Stimulated activated CD4-positive, alpha-beta T cell treated with anti-CD3 and anti-CD28 coated beads, Interleukin-1b, Interleukin-23, amount 100 ng/mL, for 4 hours (primary cell): Measurements from ENCODE around the gene PALD1.

ENCODE experiments used
- DNase-seq, 2 donors: peaks; one replicate each; pipeline ENCODE4 v3.0.0-alpha.2; 2020; ENCODE audit warnings: low read depth in 2 of 2

PALD1 gene

DNA sequence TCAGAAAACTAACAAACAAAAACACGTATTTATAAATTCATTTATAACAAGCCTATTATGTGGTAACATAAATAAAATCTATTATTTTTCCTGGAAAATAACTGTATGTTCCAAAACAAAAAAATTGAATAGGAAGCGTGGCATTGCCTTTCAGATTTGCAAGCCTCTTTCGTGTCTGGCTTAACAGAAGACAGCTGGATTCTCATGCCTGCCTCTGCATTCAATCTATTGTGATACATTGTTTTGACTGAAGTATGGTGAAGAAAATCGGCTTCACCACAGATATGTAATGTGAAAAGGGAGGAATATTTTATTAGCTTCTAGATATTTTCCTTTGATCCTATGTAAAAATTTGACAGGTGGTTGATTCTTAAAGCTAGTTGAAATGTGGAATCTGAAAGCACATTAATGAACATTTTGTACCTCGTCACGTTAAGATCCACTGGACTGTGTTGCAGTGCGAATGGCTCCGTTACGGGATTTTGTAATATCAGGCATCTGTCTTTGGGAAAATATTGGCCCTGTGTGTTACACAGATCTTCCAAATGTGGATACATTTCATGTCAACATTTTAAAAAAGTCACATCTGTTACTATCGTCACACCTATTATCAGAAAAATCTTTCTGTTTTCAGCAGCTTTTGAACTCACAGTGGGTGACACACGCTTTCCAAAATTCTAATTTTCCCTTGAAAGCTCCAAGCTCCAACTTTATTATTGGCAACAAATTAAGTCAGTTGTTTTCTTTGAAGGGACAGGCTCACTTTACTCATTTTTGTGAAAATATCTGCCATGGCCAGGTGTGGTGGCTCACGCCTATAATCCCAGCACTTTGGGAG lies 26.2 kb downstream of the PALD1 start:
- DNase-seq, result no peak

DNA sequence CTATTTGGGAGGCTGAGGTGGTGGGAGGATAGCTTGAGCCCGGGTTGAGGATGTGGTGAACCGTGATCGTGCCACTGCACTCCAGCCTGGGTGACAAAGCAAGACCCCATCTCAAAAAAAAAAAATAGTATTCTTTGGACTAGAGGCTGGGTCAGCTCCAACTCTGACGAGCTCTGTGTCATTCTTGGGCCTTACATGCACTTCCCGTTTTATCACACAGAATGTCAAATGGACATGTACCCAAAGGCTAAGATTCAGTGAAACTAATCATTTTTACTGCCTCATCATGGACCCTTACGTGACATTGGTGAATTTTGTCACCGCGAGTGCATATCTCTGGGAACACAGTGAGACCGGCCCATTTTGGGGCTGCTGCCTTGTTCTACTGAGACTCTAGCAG lies 27.3 kb downstream of the PALD1 start:
- no peak for DNase-seq

DNA sequence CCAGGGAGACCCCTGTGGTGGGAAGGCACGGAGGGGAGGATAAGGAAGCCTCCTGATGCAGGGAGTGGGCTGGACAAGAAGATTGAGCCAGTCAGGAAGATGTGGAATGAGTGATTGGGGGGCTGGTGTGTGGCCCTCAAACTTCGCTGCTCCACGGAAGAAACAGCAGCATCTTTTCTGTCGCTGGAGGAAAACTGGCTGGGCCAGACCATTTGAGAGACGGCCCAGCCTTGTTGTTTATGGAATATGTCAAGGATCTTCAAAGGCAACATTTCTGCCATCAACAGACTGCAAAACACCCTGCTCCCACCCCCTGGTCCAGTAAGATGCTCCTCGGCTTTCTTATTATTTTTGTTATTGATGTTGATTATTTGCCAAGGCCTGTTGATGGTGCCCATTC lies 29.4 kb downstream of the PALD1 start:
- no peak for DNase-seq

DNA sequence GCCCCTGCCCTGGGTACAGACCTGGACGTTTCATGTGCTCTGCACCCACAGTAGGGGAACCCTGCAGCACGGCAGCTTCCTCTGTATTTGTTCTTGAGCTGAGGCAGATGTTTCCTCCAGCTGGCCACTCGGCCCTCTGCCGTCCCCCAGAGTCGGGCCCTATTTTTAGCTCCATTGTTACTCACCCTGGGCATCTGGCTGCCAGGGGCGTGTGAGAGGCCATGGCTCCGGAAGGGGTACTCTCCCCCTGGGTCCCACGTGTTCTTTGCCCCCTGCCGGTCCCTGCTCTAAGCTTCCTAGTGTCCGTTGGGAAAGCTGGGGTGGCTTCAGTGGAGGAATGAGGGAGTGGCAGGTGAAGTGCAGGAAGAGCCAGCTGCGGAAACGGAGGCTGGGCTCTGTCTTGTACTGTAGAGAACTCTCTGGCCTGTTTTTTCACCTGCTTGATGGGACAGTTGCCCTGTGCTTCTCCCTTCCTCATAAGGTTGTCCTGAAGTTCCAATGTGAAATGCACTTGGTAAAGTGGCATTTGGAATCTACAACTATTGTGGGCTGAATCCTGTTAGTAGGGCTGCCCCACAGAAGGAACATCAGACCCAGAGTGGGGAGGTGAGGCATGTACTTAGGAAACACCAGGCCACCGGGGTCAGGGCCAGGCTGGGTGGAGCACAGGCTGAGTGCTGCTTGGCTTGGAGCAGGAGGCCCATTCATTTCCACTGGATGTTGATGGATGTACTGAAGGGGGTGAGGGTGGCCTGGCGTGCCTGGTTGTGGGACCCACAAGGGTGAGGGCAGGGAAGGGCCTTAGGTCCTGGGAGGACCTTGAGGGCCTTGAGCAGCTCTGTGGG lies 30.6 kb downstream of the PALD1 start:
- DNase-seq, result no peak

DNA sequence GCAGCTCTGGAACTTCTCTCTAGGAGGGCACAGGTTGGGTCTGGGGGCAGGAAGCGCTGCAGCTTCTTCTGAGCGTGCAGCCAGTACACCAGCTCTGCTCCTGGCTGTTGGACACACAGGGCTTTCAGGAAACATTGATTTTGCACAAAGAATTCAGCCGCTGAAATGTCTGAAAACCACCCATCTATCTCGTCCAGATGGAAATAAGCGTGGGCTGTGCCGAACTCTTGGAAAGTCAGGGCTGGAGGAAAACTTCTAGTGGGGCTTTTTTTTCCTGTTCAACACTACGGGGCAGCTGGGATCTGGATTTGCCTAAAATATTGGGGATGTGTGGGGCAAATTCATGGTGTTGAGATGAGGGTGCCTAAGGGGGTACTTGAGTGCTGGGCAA lies 31.2 kb downstream of the PALD1 start:
- no peak for DNase-seq

DNA sequence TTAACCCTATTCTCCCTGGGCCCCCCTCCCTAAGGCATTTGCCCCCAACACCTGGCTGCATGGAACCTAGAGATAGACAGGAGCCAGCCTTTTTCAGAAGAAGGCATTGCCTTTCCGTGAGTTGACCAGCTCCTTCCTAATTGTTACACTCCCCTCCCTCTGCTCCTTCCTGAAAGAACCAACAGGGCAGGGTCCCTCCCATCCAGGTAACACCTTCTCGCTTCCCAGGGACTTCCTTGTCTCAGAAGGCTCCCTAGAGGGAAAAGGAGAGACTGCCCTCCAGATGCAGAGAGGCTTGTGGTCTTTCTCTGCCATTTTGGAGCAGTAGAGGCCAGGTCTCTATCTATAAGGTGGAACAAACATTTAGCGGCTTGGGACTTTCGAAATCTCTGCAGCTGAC lies 31.9 kb downstream of the PALD1 start:
- no peak for DNase-seq

DNA sequence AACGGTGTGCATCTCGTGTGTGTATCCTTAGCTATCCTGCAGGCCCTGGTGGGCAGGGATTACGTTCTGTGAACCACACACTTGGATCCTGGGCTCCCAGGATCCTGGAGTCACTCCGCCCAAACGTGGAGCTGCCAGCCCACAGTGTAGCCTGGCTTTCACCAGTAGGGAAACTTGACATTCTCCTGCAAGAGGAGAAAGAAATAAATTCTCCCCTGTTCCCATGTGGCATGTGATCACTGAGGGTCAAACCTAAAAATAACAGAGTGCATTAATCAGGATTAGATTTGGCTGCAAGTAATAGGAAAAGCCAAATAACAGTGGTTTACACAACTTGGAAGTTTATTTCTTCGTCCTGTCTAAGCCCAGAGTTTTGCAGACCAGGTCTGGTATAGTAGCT lies 32.3 kb downstream of the PALD1 start:
- no peak for DNase-seq

DNA sequence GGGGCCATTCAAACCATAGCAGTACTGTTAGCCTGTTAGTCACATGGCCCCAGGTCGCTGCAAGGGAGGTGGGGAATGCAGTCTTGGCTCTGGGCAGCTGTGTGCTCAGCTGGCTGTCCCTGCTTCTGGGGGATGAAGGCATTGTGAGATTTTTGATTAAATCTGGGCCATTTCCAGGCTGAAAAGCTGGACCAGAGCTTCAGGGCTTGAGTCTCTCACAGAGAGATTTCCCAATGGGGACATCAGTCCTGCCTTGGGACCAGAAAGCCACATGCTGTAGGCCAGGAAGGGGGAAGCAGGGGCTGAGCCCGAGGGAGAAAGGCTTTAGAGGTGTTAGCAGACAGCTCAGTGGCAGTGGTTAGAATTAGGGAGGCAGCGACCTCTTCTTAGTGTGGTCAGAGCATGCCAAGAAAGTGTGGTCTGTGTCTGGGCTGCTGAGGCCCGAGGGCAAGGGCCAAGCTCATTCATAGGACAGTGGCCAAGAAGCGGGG lies 33.6 kb downstream of the PALD1 start:
- no peak for DNase-seq

DNA sequence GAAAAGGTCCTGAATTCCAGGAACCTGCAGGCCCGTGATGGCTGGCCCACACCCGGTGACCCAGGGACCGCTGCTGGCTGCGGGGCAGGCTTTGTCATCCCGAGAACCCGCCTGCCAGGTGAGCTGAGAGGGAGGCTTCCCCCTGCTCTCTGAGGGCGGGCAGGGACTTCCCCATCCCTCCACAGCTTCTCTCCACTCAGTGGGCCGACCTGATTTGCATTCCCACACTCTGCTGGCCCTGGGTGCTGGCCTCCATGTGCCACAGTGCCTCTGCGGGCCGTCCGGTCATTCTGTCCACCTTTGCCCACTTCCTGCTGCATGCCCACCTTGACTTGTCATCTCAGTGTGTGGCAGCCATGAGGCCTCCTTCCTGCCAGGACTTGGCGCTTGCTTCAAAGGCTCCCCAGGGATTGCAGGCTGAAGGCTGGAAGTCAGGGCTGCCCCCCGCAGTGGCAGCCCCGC lies 35.3 kb downstream of the PALD1 start:
- DNase-seq, result peak in 1 of 2 donors; percentile 11

DNA sequence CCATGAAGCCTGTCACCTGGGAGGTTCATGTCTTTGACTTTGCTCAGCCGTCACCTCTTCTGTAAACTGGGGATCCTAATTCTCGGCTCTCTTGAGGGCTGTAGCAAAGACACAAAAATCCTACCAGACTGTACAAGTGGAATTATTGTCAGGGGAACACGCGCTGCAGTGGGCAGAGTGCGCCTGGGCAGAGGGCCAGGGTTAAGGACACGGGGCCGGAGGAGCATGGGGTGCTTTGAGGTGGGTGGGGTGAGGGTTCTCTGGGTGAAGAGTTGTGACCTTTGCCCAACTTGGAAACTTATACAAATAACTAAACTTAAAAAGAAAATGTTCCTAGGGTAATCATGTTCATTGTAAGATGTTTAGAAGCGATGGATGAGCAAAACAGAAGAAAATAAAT lies 36.0 kb downstream of the PALD1 start:
- DNase-seq, result no peak

DNA sequence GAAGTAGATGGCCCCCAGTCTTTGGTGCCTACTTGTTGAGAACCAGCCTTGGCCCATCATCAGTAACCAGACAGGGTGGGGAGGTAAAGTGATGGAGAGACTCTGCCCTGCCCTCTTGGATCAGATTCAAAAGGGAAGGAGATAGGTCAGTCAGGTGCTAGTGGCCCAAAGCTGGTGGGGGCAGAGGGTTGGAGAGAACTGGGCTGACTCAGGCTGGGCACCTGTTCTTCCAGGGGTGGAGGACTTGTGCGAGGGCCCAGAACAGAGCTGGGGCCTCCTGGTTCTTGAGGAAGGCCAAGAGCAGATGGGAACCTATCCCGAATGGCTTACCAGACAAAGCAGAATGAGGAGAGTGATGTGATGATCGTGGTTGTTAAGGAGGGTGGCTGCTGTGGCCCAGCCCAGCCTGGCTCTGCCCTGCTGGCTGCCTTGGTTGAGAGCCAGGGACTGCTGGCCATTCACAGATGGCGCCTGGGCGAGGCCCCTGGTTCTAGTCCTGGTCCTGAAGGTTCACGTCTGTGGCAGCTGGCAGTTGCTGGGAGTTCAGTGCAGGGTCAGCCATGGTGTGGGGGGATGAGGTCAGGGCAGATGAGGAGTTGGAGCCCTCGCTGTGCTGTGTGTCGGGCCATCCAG lies 36.6 kb downstream of the PALD1 start:
- no peak for DNase-seq

DNA sequence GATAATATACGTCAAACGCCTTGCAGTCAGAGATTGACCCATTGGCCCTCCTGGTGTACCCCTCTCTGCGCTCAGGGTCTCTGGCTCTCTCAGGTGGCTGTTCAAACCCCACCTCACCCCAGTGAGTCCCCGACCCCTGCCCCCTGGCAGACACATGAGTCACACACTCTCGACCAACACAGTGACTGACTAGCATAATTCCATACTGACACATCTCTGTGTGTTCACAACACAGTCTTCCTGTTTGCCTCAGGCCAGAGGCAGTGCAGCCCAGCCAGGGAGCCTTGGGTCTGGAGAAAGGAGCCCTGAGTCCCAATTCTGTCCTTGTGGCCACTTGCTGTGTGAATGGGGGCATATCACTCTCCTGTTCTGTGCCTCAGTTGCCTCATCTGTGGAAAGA lies 40.1 kb downstream of the PALD1 start:
- no peak for DNase-seq

DNA sequence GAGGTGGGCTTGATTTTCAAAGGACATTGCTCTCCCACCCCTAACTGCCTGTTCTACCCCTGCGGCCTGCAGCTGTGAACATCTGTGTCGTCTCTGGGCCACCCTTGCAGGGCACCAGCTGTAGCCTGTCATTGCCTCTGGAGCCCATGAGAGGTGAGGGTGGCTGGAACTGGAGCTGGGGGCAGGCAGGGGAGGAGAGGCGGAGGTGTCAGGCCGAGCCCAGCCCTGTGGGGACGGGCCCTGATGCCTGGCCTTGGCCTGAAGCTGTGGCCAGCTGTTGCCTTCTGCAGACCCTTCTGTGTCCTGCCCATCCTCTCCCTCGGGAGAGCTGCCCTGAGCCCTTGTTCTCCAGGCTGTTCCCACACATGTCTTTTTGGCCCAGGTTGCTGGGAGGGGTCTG lies 44.5 kb downstream of the PALD1 start:
- DNase-seq, result no peak

DNA sequence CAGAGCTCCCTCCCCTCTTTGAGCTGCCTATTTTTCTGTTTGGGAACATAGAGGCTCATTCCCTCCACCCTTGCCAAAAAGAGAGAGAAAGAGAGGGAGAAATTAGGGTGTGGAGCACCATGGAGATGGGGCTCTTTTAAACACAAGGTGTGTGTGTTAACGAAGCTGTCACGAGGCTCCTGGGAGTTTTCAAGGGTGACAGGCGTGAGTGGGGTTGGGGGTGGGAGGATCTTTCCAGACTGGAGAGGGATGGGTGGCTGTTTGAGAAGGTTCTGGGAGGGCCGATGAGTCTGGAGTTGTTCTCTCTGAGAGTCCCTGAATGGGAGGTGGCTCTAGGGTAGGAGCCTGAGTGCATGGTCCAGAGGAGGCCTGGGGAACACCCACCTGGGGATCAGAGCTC lies 45.0 kb downstream of the PALD1 start:
- DNase-seq, result no peak

DNA sequence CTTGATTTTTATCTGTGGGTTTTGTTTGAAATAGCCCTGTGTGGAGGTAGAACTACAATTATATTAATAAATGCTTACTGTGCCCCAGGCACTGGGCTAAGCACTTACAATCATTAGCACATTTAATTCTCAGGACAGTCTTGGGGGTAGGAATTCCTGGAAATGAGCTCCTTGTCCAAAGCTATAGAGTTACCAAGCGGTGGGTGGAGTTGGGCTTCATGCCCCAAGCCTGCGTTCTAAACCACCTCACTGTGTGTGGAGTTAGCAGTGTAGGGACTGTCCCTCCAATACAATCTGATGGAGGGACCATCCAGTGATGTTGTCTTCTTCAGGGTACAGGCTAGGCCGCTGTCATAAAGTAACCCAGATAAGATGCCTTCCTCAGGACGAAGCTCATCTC lies 49.7 kb downstream of the PALD1 start:
- DNase-seq, result no peak

DNA sequence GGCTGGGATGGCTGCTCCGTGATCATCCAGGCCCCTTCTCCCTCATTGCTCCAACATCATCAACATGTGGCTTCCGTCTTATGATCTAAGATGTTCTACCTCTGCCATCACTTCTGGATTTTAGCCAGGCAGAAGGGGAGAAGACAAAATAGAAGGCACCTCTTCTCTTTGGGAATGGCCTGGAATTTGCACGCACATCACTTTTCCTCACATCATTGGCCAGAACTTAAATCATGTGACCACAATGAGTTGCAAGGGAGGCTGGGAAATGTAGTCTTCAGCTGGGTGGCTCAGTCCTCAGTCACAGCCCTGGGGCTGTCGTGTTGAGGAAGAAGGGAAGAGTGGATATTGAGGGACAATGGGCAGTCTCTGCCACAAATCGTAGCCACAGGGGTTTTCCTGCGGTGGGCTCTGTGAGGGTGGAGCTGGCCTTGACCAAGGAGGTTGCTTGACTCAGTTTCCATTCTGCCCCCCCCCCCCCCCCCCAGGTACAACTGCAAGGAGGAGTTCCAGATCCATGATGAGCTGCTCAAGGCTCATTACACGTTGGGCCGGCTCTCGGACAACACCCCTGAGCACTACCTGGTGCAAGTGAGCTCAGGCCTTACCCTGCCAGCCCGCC lies 50.3 kb downstream of the PALD1 start:
- DNase-seq, result no peak

DNA sequence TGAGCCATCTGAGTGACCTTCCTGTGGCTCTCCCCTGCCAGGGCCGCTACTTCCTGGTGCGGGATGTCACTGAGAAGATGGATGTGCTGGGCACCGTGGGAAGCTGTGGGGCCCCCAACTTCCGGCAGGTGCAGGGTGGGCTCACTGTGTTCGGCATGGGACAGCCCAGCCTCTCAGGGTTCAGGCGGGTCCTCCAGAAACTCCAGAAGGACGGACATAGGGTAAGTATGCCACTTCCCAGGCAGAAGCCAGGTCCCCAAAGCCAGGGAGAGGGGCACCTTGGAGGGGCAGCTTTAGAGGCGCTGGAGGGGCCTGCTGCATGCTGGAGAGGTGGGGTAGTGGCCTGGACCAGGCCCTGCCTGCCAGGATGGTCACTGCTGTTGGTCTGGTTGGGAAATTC lies 51.3 kb downstream of the PALD1 start:
- no peak for DNase-seq

DNA sequence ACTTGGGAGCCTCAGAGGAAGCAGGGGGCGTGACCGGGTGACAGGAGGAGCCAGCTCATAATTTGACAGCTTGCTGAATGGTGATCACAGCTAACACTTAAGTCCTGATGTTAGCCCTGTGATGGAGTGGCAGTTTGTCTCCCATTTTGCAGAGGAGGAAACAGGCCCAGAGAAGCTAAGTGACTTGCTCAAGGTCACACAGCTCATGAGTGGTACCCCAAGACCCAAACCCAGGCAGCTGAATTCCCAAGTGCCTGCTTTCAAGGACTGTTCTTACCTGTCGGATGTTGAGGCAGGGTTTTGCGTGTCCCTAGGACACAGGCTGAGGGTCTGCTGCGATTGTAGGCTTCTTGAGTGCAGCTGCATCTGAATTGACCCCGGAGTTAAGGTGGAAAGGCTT lies 51.7 kb downstream of the PALD1 start:
- DNase-seq, result no peak

DNA sequence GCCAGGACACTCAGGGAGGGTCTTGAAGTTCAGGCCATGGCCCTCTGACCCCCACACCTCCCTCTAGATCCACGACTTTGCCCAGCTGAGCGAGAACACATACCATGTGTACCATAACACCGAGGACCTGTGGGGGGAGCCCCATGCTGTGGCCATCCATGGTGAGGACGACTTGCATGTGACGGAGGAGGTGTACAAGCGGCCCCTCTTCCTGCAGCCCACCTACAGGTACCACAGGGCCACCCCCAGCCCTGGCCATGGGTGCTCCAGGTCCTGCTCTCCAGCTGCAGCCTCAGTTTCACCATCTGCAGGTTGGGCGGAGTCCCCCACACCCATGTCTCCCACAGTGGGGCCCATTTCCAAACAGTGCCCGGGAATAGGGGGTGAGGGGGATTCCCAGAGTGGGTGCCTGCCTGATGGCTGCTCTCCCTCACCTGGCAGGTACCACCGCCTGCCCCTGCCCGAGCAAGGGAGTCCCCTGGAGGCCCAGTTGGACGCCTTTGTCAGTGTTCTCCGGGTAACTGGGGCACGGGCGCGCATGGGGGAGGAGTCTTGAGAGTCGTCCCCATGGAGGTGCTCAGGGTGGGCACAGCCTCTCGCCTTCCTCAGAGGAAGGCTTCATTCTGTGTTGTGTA lies 54.1 kb downstream of the PALD1 start:
- DNase-seq, result no peak

DNA sequence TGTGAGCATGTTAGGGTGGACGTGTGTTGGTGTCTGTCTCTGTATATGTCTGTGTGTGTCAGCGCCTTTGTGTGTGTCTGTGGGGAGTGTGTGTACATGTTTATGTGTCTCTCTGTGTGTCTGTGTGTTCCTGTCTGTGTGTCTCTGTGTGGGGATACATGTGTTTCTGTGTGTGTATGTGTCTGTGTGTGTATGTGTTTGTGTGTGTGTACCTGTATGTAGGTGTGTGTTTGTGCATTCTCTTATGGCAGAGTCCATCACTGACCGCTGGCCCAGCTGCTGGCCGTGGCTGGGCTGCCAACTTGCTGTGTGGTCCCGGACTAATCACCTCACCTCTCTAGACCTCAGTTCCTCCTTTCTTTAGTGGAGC lies 54.6 kb downstream of the PALD1 start:
- no peak for DNase-seq

DNA sequence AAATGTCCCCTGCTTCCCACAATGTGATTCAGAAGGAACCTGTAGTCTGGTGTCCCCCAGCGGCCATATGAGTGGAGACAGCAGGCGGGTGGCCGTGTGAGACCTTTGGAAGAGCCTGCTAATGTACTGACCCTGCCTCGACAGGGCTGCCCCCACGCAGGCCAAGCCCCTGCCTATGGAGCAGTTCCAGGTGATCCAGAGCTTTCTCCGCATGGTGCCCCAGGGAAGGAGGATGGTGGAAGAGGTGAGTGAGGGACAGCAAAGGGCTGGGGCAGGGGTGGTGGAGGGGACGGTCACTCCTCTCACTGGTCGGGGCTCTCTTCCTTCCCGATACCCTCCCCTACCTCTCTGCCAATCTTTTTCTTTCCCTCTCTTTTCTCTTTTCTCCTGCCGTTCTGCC lies 55.7 kb downstream of the PALD1 start:
- no peak for DNase-seq

DNA sequence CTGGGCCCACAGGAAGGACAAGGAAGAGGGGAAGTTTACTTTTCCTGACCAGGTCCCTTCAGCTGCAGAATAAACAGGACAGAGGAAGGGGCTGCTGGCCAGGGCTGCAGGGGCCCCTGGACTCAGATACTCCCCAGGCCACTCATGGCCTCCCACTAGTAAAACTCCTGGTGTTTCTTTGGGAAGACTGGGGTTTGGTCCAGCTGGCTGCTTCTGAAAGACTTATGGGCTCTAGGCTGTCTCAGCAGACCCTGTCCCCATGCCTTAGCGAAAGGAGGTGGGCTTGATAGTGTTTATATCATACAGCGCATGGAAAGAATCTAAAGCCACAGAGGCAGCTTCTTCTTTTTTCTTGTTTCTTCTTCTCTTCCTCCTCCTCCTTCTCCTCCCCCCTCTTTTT lies 56.4 kb downstream of the PALD1 start:
- DNase-seq, result no peak
